Loucy (cell line): ENCODE measurements around the gene CNTN1.

Experiments
- H2AFZ ChIP-seq: fragments of 200-600 bp; sonication (generic); 2 replicates; pipeline ENCODE4 v1.6.0; 2016; ENCODE audit warnings: antibody characterized with exemption, mild to moderate bottlenecking, low read length, moderate library complexity
- H3F3A ChIP-seq: fragments of 200-600 bp; 2 replicates; pipeline ENCODE4 v1.6.0; 2016; ENCODE audit warnings: antibody characterized with exemption, low read depth, mild to moderate bottlenecking
- H3K27me3 ChIP-seq: fragments of 200-600 bp; sonication (generic); 2 replicates; pipeline ENCODE4 v1.6.1; 2014; ENCODE audit warnings: low read length, mild to moderate bottlenecking; ENCODE audit not compliant: insufficient read depth, poor library complexity, severe bottlenecking
- H3K36me3 ChIP-seq: fragments of 200-600 bp; sonication (generic); 2 replicates; pipeline ENCODE4 v1.6.1; 2016; ENCODE audit warnings: low read length; ENCODE audit not compliant: insufficient read depth
- H3K4me1 ChIP-seq: fragments of 200-600 bp; sonication (generic); 2 replicates; pipeline ENCODE4 v1.5.1; 2014; ENCODE audit warnings: low read length, mild to moderate bottlenecking; ENCODE audit not compliant: insufficient read depth, poor library complexity, severe bottlenecking
- H3K4me2 ChIP-seq: fragments of 200-600 bp; sonication (generic); 2 replicates; pipeline ENCODE4 v1.6.0; 2014; ENCODE audit warnings: antibody characterized with exemption, low read length, low read depth, mild to moderate bottlenecking; ENCODE audit not compliant: poor library complexity, severe bottlenecking
- H3K4me3 ChIP-seq: fragments of 200-600 bp; sonication (generic); 2 replicates; pipeline ENCODE4 v1.5.1; 2014; ENCODE audit warnings: low read length, mild to moderate bottlenecking, mixed read lengths; ENCODE audit not compliant: poor library complexity, severe bottlenecking
- H3K79me2 ChIP-seq: fragments of 200-600 bp; sonication (generic); 2 replicates; pipeline ENCODE4 v1.6.1; 2014; ENCODE audit warnings: low read length; ENCODE audit not compliant: insufficient read depth
- H3K9ac ChIP-seq: fragments of 200-600 bp; sonication (generic); 2 replicates; pipeline ENCODE4 v1.6.0; 2014; ENCODE audit warnings: mild to moderate bottlenecking, low read depth, low read length, moderate library complexity; ENCODE audit not compliant: poor library complexity, severe bottlenecking
- H3K9me2 ChIP-seq: fragments of 200-600 bp; sonication (generic); replicated peaks from 2 replicates; pipeline ENCODE4 v1.6.1; 2016; ENCODE audit warnings: low read depth, low read length, mixed read lengths
- H3K9me3 ChIP-seq: fragments of 200-600 bp; sonication (generic); 2 replicates; pipeline ENCODE4 v1.6.1; 2014; ENCODE audit warnings: mild to moderate bottlenecking, antibody characterized with exemption, low read length, low read depth; ENCODE audit not compliant: insufficient read depth
- H4K20me1 ChIP-seq: fragments of 200-600 bp; sonication (generic); 2 replicates; pipeline ENCODE4 v1.6.0; 2014; ENCODE audit warnings: antibody characterized with exemption, low read length, mild to moderate bottlenecking; ENCODE audit not compliant: insufficient read depth, poor library complexity, severe bottlenecking
- CTCF ChIP-seq: fragments of 200-600 bp; sonication (generic); conservative IDR thresholded peaks from 2 replicates; pipeline ENCODE4 v1.5.1; 2014; ENCODE audit warnings: mild to moderate bottlenecking, antibody characterized with exemption, low read length
- EZH2phosphoT487 ChIP-seq: fragments of 200-600 bp; IDR thresholded peaks from 2 replicates; pipeline ENCODE4 v1.6.1; 2018; ENCODE audit warnings: antibody characterized with exemption, mild to moderate bottlenecking, moderate library complexity, borderline replicate concordance

CNTN1 gene

GRCh38 chr12:40874868-40875267 is 182.6 kb downstream of the CNTN1 start:
- Histone ChIP-seq H3K36me3 (no peaks in the 10 kb centered on the region), H3K79me2 (no peaks in the 10 kb centered on the region), H3K9ac (no peak overlapping the region), H3K27me3 (no peaks in the 10 kb centered on the region), H3K9me2 (no peaks in the 10 kb centered on the region), H3K4me1 (no peaks in the 10 kb centered on the region), H4K20me1 (no peaks in the 10 kb centered on the region), H3K9me3 (no peaks in the 10 kb centered on the region), H3F3A (no peaks in the 10 kb centered on the region), H2AFZ (no peak overlapping the region), H3K4me3 (no peak overlapping the region), H3K4me2 (no peak overlapping the region)
- TF ChIP-seq EZH2phosphoT487 = no peak
- no peak for TF ChIP-seq CTCF

- Histone ChIP-seq H3K27me3 (no peaks in the 10 kb centered on the region), H3K4me1 (no peaks in the 10 kb centered on the region), H3K79me2 (no peaks in the 10 kb centered on the region), H2AFZ (no peak overlapping the region), H3K36me3 (no peaks in the 10 kb centered on the region), H3K9me2 (no peaks in the 10 kb centered on the region), H3K9me3 (no peaks in the 10 kb centered on the region), H3K4me3 (no peak overlapping the region), H3F3A (no peaks in the 10 kb centered on the region), H4K20me1 (no peaks in the 10 kb centered on the region), H3K9ac (no peak overlapping the region), H3K4me2 (no peak overlapping the region)
- TF ChIP-seq EZH2phosphoT487 (no peak), CTCF (no peak)
Observed at GRCh38 chr12:40889329-40889728, 197.1 kb downstream of the CNTN1 start.

- no peaks in the 10 kb centered on the region for H3K9me2 ChIP-seq
- TF ChIP-seq EZH2phosphoT487 (no peak), CTCF (no peak)
- no peaks in the 10 kb centered on the region for H3K27me3 ChIP-seq
- no peaks in the 10 kb centered on the region for H3K9me3 ChIP-seq
- no peaks in the 10 kb centered on the region for H3K79me2 ChIP-seq
- H3F3A ChIP-seq = no peaks in the 10 kb centered on the region
- no peak overlapping the region for H3K4me3 ChIP-seq
- no peak overlapping the region for H2AFZ ChIP-seq
- no peak overlapping the region for H3K9ac ChIP-seq
- H3K4me2 ChIP-seq = no peak overlapping the region
- no peaks in the 10 kb centered on the region for H3K4me1 ChIP-seq
- H3K36me3 ChIP-seq = no peaks in the 10 kb centered on the region
- H4K20me1 ChIP-seq = no peaks in the 10 kb centered on the region
Observed at GRCh38 chr12:40892528-40892927, 200.3 kb downstream of the CNTN1 start.
